ENCODE results near the gene CCDC107.
"Not testable (repeated sequence)": the region's sequence is repeated elsewhere in the genome, so short reads cannot be mapped to it uniquely, and the experiment has no call there.

GRCh38 chr9:35645736-35646135 lies 12.4 kb upstream of the CCDC107 start:
- not testable (repeated sequence) for TF ChIP-seq CTCF (IDR thresholded peaks at IDR 0.05; ENCODE audit: low read depth, low read length); EZH2phosphoT487 (IDR thresholded peaks at IDR 0.05; ENCODE audit: low read depth)

Data from OCI-LY3 (cell line).